Measurements from ENCODE around the gene ASAP2.

GRCh38 chr2:9388199-9388681, 181.6 kb downstream of the ASAP2 start:
- no peak for TF ChIP-seq CTCF (IDR thresholded peaks at IDR 0.05; ENCODE audit: insufficient read depth, low read length)
- TF ChIP-seq GABPA (IDR thresholded peaks at IDR 0.05; ENCODE audit: low read depth): no peak
- TF ChIP-seq POLR2AphosphoS5 (IDR thresholded peaks at IDR 0.05; ENCODE audit: low read depth): no peak
